ENCODE measurements around the gene SLC44A4. TPM values are rescaled to one million over a fixed set of nuclear protein-coding genes. Genes with fewer than 3 reads are reported as not detected.
A peak's percentile ranks its signal among the peaks of the same experiment; 100 is the strongest.

Gene SLC44A4
- not detected in 3 replicates for total RNA-seq
- long read RNA-seq = 0 reads

DNA sequence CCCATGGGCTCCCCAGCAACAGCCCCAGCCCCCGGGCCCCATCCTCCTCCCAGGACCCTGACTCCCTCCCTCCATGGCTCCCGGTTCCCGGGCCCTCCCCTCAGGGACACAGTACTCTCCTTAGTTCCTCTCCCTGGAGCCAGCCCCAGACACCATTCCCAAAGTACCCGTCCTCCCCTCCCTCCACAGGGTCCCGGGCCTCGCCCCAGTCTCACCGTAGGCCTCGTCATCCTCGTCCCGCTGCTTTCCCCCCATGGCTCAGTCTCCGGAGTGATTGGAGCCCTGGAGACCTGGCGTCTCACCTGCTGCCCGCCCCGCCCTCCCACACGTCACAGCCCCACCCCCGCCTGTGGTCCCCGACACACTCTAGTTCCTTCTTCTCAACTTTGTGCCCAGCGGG, at the start of gene SLC44A4:
SLC44A4 (minus strand) TSS at position 272 of the 400 bp plus-strand sequence; CDS start at position 255, 17 bp downstream.
- Mint-ChIP-seq H3K4me3 (ENCODE audit: unreplicated experiment) (no peak within 1 kb of the TSS), H3K9me3 (ENCODE audit: low read depth) (no peaks in the 10 kb centered on the region), H3K27me3 (ENCODE audit: low read depth) (no peaks in the 10 kb centered on the region), H3K27ac (ENCODE audit: unreplicated experiment) (no peak within 1 kb of the TSS), H3K36me3 (ENCODE audit: low read depth) (peaks cover 26% of the 10 kb centered on the region), H3K4me1 (ENCODE audit: low read depth) (no peaks in the 10 kb centered on the region)
- no peak for DNase-seq (ENCODE audit: low spot score)
- no peak for TF ChIP-seq CTCF (IDR thresholded peaks at IDR 0.05)

DNA sequence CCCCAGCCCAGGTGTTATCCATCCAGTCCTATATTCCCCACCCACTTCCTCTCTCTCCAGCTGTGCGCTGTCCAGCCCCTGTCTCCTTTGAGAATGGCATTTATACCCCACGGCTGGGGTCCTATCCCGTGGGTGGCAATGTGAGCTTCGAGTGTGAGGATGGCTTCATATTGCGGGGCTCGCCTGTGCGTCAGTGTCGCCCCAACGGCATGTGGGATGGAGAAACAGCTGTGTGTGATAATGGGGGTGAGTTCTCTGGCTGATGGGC, 49.8 kb upstream of the SLC44A4 start:
- DNase-seq (ENCODE audit: low spot score) = no peak
- H3K4me3 Mint-ChIP-seq (ENCODE audit: unreplicated experiment) = no peak overlapping the region
- H3K36me3 Mint-ChIP-seq (ENCODE audit: low read depth) = no peaks in the 10 kb centered on the region
- H3K27me3 Mint-ChIP-seq (ENCODE audit: low read depth) = peaks cover 7% of the 10 kb centered on the region
- H3K27ac Mint-ChIP-seq (ENCODE audit: unreplicated experiment) = no peak overlapping the region
- H3K9me3 Mint-ChIP-seq (ENCODE audit: low read depth) = no peaks in the 10 kb centered on the region
- TF ChIP-seq CTCF (IDR thresholded peaks at IDR 0.05) = no peak
- H3K4me1 Mint-ChIP-seq (ENCODE audit: low read depth) = no peaks in the 10 kb centered on the region

DNA sequence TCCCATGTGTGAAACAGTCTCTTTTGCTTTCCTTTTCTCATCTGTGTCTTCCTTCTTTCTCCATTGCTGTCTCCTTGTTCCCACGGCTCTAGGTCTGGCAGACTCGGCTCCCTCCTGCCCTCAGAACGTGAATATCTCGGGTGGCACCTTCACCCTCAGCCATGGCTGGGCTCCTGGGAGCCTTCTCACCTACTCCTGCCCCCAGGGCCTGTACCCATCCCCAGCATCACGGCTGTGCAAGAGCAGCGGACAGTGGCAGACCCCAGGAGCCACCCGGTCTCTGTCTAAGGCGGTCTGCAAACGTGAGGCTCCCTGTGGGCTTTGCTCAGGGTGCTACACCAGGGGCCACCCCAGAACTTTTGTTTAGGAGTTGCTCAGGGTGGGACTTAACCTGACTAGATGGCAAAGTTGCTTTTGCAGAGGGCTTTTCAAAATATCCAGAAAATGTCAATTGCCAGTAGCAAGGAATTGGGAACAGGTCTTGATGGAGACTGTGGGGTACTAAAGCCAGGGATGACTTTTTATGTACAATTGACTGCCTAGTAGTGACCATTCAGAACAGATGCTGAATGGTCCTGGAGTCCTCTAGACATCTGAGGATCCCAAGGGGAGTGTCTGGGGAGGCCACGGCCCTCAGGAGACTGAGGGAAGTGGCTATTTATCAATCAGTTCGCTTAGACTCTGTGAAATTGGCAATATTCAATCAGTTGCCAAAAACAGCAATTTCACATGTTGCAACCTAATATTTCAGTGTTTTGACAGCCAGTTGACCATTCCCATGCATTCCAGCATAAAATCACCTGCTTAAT, 49.3 kb upstream of the SLC44A4 start:
- Mint-ChIP-seq H3K4me3 (ENCODE audit: unreplicated experiment) (no peak overlapping the region), H3K36me3 (ENCODE audit: low read depth) (no peaks in the 10 kb centered on the region)

GRCh38 chr6:31927242-31927862, 48.6 kb upstream of the SLC44A4 start, which contains the start of gene C2:
Gene C2 (plus strand): TSS chr6:31927717. CDS start chr6:31927753, 36 bp downstream.
- Mint-ChIP-seq H3K27me3 (ENCODE audit: low read depth) (no peaks in the 10 kb centered on the region), H3K9me3 (ENCODE audit: low read depth) (no peaks in the 10 kb centered on the region), H3K36me3 (ENCODE audit: low read depth) (no peaks in the 10 kb centered on the region), H3K4me1 (ENCODE audit: low read depth) (no peaks in the 10 kb centered on the region), H3K4me3 (ENCODE audit: unreplicated experiment) (no peak within 1 kb of the TSS), H3K27ac (ENCODE audit: unreplicated experiment) (no peak within 1 kb of the TSS)
- no peak for TF ChIP-seq CTCF (IDR thresholded peaks at IDR 0.05)
- no peak for DNase-seq (ENCODE audit: low spot score)

More for the DNA sequence above, 49.3 kb upstream of the SLC44A4 start:
- Mint-ChIP-seq H3K9me3 (ENCODE audit: low read depth) (no peaks in the 10 kb centered on the region), H3K27me3 (ENCODE audit: low read depth) (peaks cover 4% of the 10 kb centered on the region), H3K27ac (ENCODE audit: unreplicated experiment) (no peak overlapping the region), H3K4me1 (ENCODE audit: low read depth) (no peaks in the 10 kb centered on the region)
- DNase-seq (ENCODE audit: low spot score) = no peak
- no peak for TF ChIP-seq CTCF (IDR thresholded peaks at IDR 0.05)

DNA sequence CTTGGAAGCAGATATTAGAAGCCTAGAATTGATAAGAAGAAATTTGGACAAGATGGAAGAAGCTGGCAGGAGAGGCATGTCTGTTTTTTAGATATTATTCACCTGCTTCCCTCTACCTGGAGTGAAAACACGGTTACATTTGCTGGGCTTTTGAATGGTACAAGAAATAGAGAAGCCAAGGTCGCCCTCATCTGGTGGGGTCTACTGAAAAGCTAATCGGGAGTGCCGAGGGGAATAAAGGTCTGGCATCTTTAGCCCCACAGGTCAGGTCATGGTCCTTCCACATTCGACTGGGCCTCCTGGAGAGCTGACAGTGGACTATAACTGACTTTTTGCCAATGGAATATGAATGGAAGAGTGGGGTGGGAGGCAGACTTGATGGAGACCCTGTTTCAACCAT, 44.1 kb upstream of the SLC44A4 start:
- H3K4me1 Mint-ChIP-seq (ENCODE audit: low read depth) = no peaks in the 10 kb centered on the region
- no peak overlapping the region for H3K4me3 Mint-ChIP-seq (ENCODE audit: unreplicated experiment)
- no peak for DNase-seq (ENCODE audit: low spot score)
- TF ChIP-seq CTCF (IDR thresholded peaks at IDR 0.05) = peak; percentile 35
- H3K27me3 Mint-ChIP-seq (ENCODE audit: low read depth) = no peaks in the 10 kb centered on the region
- no peaks in the 10 kb centered on the region for H3K36me3 Mint-ChIP-seq (ENCODE audit: low read depth)
- H3K27ac Mint-ChIP-seq (ENCODE audit: unreplicated experiment) = no peak overlapping the region
- H3K9me3 Mint-ChIP-seq (ENCODE audit: low read depth) = no peaks in the 10 kb centered on the region

Data from chondrocyte (in vitro differentiated cells).